ENCODE measurements around the gene RXFP1. TPM values are rescaled to one million over a fixed set of nuclear protein-coding genes. Genes with fewer than 3 reads are reported as not detected.

Gene RXFP1
- polyA plus RNA-seq, 1 of the 3 experiments (the other 2 are of a cell fraction) = not detected

DNA sequence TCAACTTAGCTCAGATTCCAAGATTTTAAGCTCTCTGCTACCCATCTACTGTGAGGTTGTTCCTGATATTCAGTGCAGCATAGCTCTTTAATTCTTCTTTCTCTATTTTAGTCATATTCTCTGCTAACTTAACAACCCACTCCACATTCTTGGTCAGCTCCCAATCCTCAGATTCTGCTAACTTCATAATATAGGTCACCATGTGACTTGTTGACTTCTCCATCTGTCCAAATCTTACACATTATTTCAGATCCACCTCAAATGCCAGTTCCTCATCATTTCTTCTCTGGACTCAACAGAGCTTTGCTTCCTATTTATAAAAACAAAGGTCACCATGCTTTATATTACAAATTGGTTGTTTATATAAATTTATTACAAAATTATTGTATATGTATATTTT is 29.3 kb upstream of the RXFP1 start:
- no peak overlapping the region for H3K27ac ChIP-seq (ENCODE audit: low read depth in 2 of 2, low read length in 1 of 2)
- H3K9me2 ChIP-seq = no peaks in the 10 kb centered on the region
- H3K9me3 ChIP-seq = no peaks in the 10 kb centered on the region
- ChIA-PET POLR2A (no interaction called here), CTCF (no interaction called here)
- no peak overlapping the region for H2AFZ ChIP-seq (ENCODE audit: low read depth)
- H3K79me2 ChIP-seq (ENCODE audit: insufficient read depth) = no peaks in the 10 kb centered on the region
- H4K20me1 ChIP-seq (ENCODE audit: insufficient read depth) = no peaks in the 10 kb centered on the region
- H3K36me3 ChIP-seq (replicated peaks in 1 of 2; ENCODE audit: control insufficient read depth in 1 of 2, insufficient read depth in 2 of 2, low read length in 1 of 2) = no peaks in the 10 kb centered on the region
- no peaks in the 10 kb centered on the region for H3F3A ChIP-seq (replicated peaks; ENCODE audit: insufficient read depth)
- H3K9ac ChIP-seq = no peak overlapping the region
- H3K27me3 ChIP-seq (ENCODE audit: insufficient read depth) = no peaks in the 10 kb centered on the region
- H3K4me1 ChIP-seq (ENCODE audit: control insufficient read depth in 1 of 2, insufficient read depth in 2 of 2, low read depth in 1 of 2, low read length in 1 of 2) = no peaks in the 10 kb centered on the region; a peak in 1 of 4 replicates
- no peak overlapping the region for H3K4me2 ChIP-seq
- DNase-seq = no peak
- TF ChIP-seq TCF12 (IDR thresholded peaks at IDR 0.05) = no peak
- TF ChIP-seq JUND (IDR thresholded peaks at IDR 0.05) = no peak
- TF ChIP-seq YY1 (IDR thresholded peaks at IDR 0.05; ENCODE audit: low read depth) = no peak
- TF ChIP-seq EP300 (IDR thresholded peaks at IDR 0.05; ENCODE audit: borderline replicate concordance in 1 of 2, low read depth in 1 of 2, low read length in 1 of 2) = no peak
- no peak for TF ChIP-seq RXRA (IDR thresholded peaks at IDR 0.05; ENCODE audit: borderline replicate concordance, low read depth)
- no peak for TF ChIP-seq TEAD4 (IDR thresholded peaks at IDR 0.05; ENCODE audit: borderline replicate concordance, insufficient read depth)
- no peak for TF ChIP-seq NFIC (IDR thresholded peaks at IDR 0.05; ENCODE audit: borderline replicate concordance)
- TF ChIP-seq, protein P1, sequence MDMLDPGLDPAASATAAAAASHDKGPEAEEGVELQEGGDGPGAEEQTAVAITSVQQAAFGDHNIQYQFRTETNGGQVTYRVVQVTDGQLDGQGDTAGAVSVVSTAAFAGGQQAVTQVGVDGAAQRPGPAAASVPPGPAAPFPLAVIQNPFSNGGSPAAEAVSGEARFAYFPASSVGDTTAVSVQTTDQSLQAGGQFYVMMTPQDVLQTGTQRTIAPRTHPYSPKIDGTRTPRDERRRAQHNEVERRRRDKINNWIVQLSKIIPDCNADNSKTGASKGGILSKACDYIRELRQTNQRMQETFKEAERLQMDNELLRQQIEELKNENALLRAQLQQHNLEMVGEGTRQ (IDR thresholded peaks at IDR 0.05; ENCODE audit: borderline replicate concordance, low read depth, low read length) = no peak
- TF ChIP-seq POLR2AphosphoS5 (IDR thresholded peaks at IDR 0.05; ENCODE audit: low read depth, low read length) = no peak
- TF ChIP-seq, protein P2, sequence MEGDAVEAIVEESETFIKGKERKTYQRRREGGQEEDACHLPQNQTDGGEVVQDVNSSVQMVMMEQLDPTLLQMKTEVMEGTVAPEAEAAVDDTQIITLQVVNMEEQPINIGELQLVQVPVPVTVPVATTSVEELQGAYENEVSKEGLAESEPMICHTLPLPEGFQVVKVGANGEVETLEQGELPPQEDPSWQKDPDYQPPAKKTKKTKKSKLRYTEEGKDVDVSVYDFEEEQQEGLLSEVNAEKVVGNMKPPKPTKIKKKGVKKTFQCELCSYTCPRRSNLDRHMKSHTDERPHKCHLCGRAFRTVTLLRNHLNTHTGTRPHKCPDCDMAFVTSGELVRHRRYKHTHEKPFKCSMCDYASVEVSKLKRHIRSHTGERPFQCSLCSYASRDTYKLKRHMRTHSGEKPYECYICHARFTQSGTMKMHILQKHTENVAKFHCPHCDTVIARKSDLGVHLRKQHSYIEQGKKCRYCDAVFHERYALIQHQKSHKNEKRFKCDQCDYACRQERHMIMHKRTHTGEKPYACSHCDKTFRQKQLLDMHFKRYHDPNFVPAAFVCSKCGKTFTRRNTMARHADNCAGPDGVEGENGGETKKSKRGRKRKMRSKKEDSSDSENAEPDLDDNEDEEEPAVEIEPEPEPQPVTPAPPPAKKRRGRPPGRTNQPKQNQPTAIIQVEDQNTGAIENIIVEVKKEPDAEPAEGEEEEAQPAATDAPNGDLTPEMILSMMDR (IDR thresholded peaks at IDR 0.05) = no peak
- TF ChIP-seq, protein P3, sequence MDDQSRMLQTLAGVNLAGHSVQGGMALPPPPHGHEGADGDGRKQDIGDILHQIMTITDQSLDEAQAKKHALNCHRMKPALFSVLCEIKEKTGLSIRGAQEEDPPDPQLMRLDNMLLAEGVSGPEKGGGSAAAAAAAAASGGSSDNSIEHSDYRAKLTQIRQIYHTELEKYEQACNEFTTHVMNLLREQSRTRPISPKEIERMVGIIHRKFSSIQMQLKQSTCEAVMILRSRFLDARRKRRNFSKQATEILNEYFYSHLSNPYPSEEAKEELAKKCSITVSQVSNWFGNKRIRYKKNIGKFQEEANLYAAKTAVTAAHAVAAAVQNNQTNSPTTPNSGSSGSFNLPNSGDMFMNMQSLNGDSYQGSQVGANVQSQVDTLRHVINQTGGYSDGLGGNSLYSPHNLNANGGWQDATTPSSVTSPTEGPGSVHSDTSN (IDR thresholded peaks at IDR 0.05) = no peak
- TF ChIP-seq EZH2phosphoT487 (IDR thresholded peaks at IDR 0.05; ENCODE audit: borderline replicate concordance, low read depth) = no peak
- TF ChIP-seq, protein P4, sequence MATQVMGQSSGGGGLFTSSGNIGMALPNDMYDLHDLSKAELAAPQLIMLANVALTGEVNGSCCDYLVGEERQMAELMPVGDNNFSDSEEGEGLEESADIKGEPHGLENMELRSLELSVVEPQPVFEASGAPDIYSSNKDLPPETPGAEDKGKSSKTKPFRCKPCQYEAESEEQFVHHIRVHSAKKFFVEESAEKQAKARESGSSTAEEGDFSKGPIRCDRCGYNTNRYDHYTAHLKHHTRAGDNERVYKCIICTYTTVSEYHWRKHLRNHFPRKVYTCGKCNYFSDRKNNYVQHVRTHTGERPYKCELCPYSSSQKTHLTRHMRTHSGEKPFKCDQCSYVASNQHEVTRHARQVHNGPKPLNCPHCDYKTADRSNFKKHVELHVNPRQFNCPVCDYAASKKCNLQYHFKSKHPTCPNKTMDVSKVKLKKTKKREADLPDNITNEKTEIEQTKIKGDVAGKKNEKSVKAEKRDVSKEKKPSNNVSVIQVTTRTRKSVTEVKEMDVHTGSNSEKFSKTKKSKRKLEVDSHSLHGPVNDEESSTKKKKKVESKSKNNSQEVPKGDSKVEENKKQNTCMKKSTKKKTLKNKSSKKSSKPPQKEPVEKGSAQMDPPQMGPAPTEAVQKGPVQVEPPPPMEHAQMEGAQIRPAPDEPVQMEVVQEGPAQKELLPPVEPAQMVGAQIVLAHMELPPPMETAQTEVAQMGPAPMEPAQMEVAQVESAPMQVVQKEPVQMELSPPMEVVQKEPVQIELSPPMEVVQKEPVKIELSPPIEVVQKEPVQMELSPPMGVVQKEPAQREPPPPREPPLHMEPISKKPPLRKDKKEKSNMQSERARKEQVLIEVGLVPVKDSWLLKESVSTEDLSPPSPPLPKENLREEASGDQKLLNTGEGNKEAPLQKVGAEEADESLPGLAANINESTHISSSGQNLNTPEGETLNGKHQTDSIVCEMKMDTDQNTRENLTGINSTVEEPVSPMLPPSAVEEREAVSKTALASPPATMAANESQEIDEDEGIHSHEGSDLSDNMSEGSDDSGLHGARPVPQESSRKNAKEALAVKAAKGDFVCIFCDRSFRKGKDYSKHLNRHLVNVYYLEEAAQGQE (IDR thresholded peaks at IDR 0.05; ENCODE audit: low read depth, low read length) = no peak
- no peak for TF ChIP-seq NRF1 (IDR thresholded peaks at IDR 0.05; ENCODE audit: low read depth, low read length)
- TF ChIP-seq FOXM1 (IDR thresholded peaks at IDR 0.05; ENCODE audit: low read depth) = no peak
- TF ChIP-seq, protein P5, sequence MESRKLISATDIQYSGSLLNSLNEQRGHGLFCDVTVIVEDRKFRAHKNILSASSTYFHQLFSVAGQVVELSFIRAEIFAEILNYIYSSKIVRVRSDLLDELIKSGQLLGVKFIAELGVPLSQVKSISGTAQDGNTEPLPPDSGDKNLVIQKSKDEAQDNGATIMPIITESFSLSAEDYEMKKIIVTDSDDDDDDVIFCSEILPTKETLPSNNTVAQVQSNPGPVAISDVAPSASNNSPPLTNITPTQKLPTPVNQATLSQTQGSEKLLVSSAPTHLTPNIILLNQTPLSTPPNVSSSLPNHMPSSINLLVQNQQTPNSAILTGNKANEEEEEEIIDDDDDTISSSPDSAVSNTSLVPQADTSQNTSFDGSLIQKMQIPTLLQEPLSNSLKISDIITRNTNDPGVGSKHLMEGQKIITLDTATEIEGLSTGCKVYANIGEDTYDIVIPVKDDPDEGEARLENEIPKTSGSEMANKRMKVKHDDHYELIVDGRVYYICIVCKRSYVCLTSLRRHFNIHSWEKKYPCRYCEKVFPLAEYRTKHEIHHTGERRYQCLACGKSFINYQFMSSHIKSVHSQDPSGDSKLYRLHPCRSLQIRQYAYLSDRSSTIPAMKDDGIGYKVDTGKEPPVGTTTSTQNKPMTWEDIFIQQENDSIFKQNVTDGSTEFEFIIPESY (IDR thresholded peaks at IDR 0.05; ENCODE audit: borderline replicate concordance, low read depth) = no peak
- TF ChIP-seq ELF1 (IDR thresholded peaks at IDR 0.05) = no peak
- no peak for TF ChIP-seq SMC3 (IDR thresholded peaks at IDR 0.05; ENCODE audit: low read depth, low read length)
- no peak overlapping the region for H3K4me3 ChIP-seq (ENCODE audit: low read depth in 2 of 2, low read length in 1 of 2)

Measured in SK-N-SH (cell line).